Stimulated activated CD8-positive, alpha-beta memory T cell treated with anti-CD3 and anti-CD28 coated beads, Interleukin-4, amount 100 ng/mL, for 4 hours (primary cell): Measurements from ENCODE around the gene METAP1.
"Not testable (repeated sequence)": the region's sequence is repeated elsewhere in the genome, so short reads cannot be mapped to it uniquely, and the experiment has no call there.

Experiments
- DNase-seq, 2 donors: peaks; one replicate each; pipeline ENCODE4 v3.0.0-alpha.2; 2020; ENCODE audit warnings: low read depth in 2 of 2, low spot score in 1 of 2

The METAP1 gene

GRCh38 chr4:99091216-99091575 is 95.7 kb downstream of the METAP1 start:
- no peak for DNase-seq

GRCh38 chr4:99091841-99092240 is 96.3 kb downstream of the METAP1 start:
- not testable (repeated sequence) for DNase-seq

- no peak for DNase-seq
Observed at GRCh38 chr4:99099311-99099710, 103.8 kb downstream of the METAP1 start.

DNA sequence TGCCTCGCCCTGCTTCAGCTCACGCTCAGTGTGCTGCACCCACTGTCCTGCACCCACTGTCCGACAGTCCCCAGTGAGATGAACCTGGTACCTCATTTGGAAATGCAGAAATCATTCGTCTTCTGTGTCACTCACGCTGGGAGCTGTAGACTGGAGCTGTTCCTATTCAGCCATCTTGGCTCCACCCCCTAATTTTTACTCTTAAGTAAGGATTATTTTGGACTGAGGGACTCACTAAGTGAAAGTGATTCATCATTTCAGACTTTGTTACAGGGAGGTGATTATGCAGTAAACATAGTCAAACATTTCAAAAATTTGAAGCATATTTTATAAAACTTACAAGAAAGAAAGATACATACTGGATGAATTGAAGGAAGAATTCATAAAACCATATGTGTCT is 104.3 kb downstream of the METAP1 start:
- not testable (repeated sequence) for DNase-seq

- no peak for DNase-seq
Observed at GRCh38 chr4:99100876-99101275, 105.4 kb downstream of the METAP1 start.

DNA sequence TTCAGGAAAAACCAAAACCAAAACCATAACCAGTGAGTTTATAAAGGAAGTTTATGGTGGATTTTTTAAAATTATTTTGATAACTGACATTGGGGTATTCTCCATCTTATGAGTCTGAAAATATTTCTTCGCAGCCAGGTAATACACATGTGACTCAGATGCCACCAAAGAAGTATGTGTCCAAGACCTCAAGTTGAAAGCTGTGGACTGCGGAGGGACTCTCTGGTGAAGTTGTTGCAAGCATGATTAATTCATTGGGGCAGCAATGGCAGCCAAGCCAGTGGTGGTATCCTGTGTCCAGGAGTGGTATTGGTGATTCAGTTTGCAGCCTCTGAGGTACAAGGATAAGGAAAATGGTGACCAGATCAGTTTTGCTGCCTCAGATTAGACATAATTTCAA is 107.1 kb downstream of the METAP1 start:
- DNase-seq, result no peak

- no peak for DNase-seq
Observed at GRCh38 chr4:99103166-99103565, 107.6 kb downstream of the METAP1 start.

DNA sequence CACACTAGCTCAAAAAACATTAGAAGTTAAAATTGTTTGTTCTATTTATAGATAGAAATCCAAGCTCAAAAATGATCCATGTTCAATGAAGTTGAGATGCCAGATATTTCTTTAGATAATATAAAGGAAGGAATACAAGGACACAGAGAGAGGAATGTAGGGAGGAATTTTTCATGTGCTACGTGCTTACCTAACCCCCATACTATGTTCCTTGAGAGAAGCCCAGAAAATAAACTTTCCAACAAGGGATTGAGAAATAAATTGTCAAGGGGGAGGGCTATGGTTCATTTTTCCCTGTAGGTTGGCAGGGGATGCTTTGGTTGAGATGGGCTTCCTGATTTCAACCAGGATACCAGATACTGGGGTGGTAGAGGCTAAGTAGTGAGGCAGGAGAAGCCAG is 108.6 kb downstream of the METAP1 start:
- DNase-seq, result no peak

DNA sequence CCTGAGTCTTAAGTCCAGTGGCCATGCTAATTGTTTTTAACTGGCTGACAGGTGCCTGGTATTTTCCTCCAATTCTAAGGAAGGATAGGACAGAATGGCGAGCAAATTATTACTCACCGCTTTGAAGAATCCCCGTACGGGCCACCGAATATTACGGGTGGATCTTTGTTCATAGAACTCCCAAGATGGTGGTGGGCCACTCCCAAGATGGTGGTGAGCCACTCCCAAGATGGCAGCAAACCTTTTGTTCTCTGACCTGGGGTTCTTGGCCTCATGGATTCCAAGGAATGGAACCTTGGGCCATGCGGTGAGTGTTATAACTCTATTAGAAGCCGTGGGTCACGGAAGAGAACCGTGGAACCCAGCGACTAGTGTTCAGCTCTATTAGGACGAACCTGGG is 113.8 kb downstream of the METAP1 start:
- not testable (repeated sequence) for DNase-seq
